GM12878 (cell line): ENCODE results near the gene PFN4. TPM values are rescaled to one million over a fixed set of nuclear protein-coding genes. Genes with fewer than 3 reads are reported as not detected.

Experiments
- ATAC-seq: fragments of 200-7000 bp; cut with Tn5 transposase; 3 replicates; pipeline ENCODE4 v1.9.1; 2020; ENCODE audit warnings: mild to moderate bottlenecking, moderate library complexity
- BruUV-seq: library from RNA; stranded (reverse); fragments of 400-500 nt; replicated peaks from 2 replicates; lab custom pipeline; 2021; lab: Mats Ljungman, UMichigan
- CTCF ChIA-PET: fragments of 300-600 bp; sonication (Branson Sonifier 250); formaldehyde crosslinking; extraction: SDS; loops from one replicate; lab custom pipeline; 2021; ENCODE audit warnings: inconsistent platforms; lab: Yijun Ruan, JAX
- POLR2A ChIA-PET: fragments of 350-600 bp; formaldehyde crosslinking; extraction: SDS; loops from one replicate; lab custom pipeline; 2021; ENCODE audit warnings: inconsistent platforms; lab: Charles Lee
- RAD21 ChIA-PET: fragments of 300-600 bp; sonication (Branson Sonifier 250); formaldehyde crosslinking; loops from one replicate; lab custom pipeline; 2023; ENCODE audit warnings: antibody characterized with exemption; ENCODE audit not compliant: unreplicated experiment; lab: Charles Lee
- SMC1A ChIA-PET: fragments of 300-600 bp; sonication (Branson Sonifier 250); formaldehyde crosslinking; loops from one replicate; lab custom pipeline; 2023; ENCODE audit not compliant: unreplicated experiment, uncharacterized antibody; lab: Charles Lee
- DNase-seq: peaks from one replicate; pipeline ENCODE4 v3.0.0-alpha.2; 2011; ENCODE audit warnings: low read depth, low spot score
- FAIRE-seq: peaks from 3 replicates; lab custom pipeline; 2011; peaks lifted over from hg19 to GRCh38; lab: Jason Lieb, UNC
- H2AFZ ChIP-seq: 2 replicates; pipeline ENCODE4 v1.6.0; 2011; ENCODE audit warnings: low read depth, low read length, control low read depth; ENCODE audit not compliant: control insufficient read depth
- H3K27ac ChIP-seq: 2 replicates; pipeline ENCODE4 v1.5.1; 2011; ENCODE audit warnings: control low read depth; ENCODE audit not compliant: control insufficient read depth, insufficient read depth
- H3K27me3 ChIP-seq, 2 experiments: replicated peaks in 1 of 2; 2 replicates each; pipeline versions ENCODE4 v1.6.0 to v1.6.1; 2011; ENCODE audit warnings: low read length in 1 of 2; ENCODE audit not compliant: control insufficient read depth in 2 of 2, insufficient read depth in 2 of 2
- H3K36me3 ChIP-seq, 2 experiments: 2 replicates each; pipeline ENCODE4 v1.5.1; 2011; ENCODE audit warnings: low read length in 1 of 2; ENCODE audit not compliant: control insufficient read depth in 2 of 2, insufficient read depth in 2 of 2
- H3K4me1 ChIP-seq: 2 replicates; pipeline ENCODE4 v1.6.1; 2011; ENCODE audit warnings: mild to moderate bottlenecking, low read length, moderate library complexity, mixed read lengths; ENCODE audit not compliant: control insufficient read depth, insufficient read depth
- H3K4me2 ChIP-seq: 2 replicates; pipeline ENCODE4 v1.6.0; 2011; ENCODE audit warnings: control low read depth; ENCODE audit not compliant: control insufficient read depth, insufficient read depth
- H3K4me3 ChIP-seq: fragments of 200-600 bp; sonication (generic); 2 replicates; pipeline ENCODE4 v1.5.1; 2016
- H3K79me2 ChIP-seq: 2 replicates; pipeline ENCODE4 v1.6.0; 2011; ENCODE audit warnings: low read length; ENCODE audit not compliant: control insufficient read depth, insufficient read depth
- H3K9ac ChIP-seq: 2 replicates; pipeline ENCODE4 v1.8.0; 2011; ENCODE audit warnings: low read length, control low read depth, mixed read lengths; ENCODE audit not compliant: control insufficient read depth, insufficient read depth
- H3K9me3 ChIP-seq: replicated peaks from 3 replicates; pipeline ENCODE4 v1.5.1; 2011; ENCODE audit warnings: mild to moderate bottlenecking, low read length; ENCODE audit not compliant: control insufficient read depth, insufficient read depth
- H4K20me1 ChIP-seq: 2 replicates; pipeline ENCODE4 v1.6.0; 2011; ENCODE audit not compliant: control insufficient read depth, insufficient read depth
- ATF2 ChIP-seq: IDR thresholded peaks from 2 replicates; pipeline ENCODE4 v1.6.1; 2012; ENCODE audit warnings: low read length, inconsistent platforms
- BACH1 ChIP-seq: fragments of 450-650 bp; IDR thresholded peaks from 2 replicates; pipeline ENCODE4 v1.6.1; 2017; ENCODE audit warnings: mild to moderate bottlenecking, borderline replicate concordance
- BHLHE40 ChIP-seq, 2 experiments: fragments of 450-650 bp in 1 of 2; IDR thresholded peaks; 2 replicates each; pipeline ENCODE4 v1.6.1; 2011 to 2017; ENCODE audit warnings: low read depth in 2 of 2, borderline replicate concordance in 1 of 2, improper control_type of control experiment in 1 of 2, low read length in 1 of 2, mild to moderate bottlenecking in 1 of 2
- EED ChIP-seq: sonication (generic); IDR thresholded peaks from 2 replicates; pipeline ENCODE4 v1.6.1; 2016; ENCODE audit warnings: antibody characterized with exemption, low read depth
- HCFC1 ChIP-seq: fragments of 150-350 bp; IDR thresholded peaks from 2 replicates; pipeline ENCODE4 v1.6.1; 2014; ENCODE audit warnings: low read length
- SREBF2 ChIP-seq: IDR thresholded peaks from 2 replicates; pipeline ENCODE4 v1.6.1; 2012; ENCODE audit warnings: mild to moderate bottlenecking, low read length
- STAT3 ChIP-seq: IDR thresholded peaks from 2 replicates; pipeline ENCODE4 v1.6.1; 2011; ENCODE audit warnings: low read depth, low read length, improper control_type of control experiment
- TCF3 ChIP-seq: IDR thresholded peaks from 2 replicates; pipeline ENCODE4 v1.6.1; 2012; ENCODE audit warnings: low read depth, mild to moderate bottlenecking, low read length, borderline replicate concordance; ENCODE audit not compliant: insufficient read depth
- WGBS: methylation state at CpG from one replicate; pipeline ENCODE4 v1.1.6; 2016; ENCODE audit warnings: low lambda C conversion rate; ENCODE audit not compliant: insufficient replicate concordance, insufficient coverage; ENCODE audit errors: missing lambda C conversion rate; 5-methylcytosine and 5-hydroxymethylcytosine counted together
- in situ Hi-C: fragments of 300-500 bp; cut with MboI; formaldehyde crosslinking; loops from 9 replicates; pipeline ENCODE4 v1.14.3; 2018; ENCODE audit warnings: mixed read lengths
- intact Hi-C: fragments of 100-400 bp; cut with micrococcal nuclease; formaldehyde crosslinking; loops from one replicate; pipeline ENCODE4 v1.14.2; 2022; ENCODE audit not compliant: unreplicated experiment
- polyA plus RNA-seq, 11 experiments: library from polyadenylated mRNA; depleted of rRNA in 4 of 11; unstranded in 6 of 11; stranded (reverse) in 5 of 11; fragments of >200 nt; fragmentation: Nextera tagmentation in 4 of 11; fragmentation: Illumina TruSeq in 1 of 11; extraction: Ambion mirVana in 4 of 11; extraction: Trizol in 1 of 11; gene quantifications; 1 replicate in 1 of 11; 2 replicates in 10 of 11; pipeline versions ENCODE4 v1.2.1 to v1.2.3, GENCODE V29; 2011 to 2016; ENCODE audit warnings: inconsistent platforms in 2 of 11, missing spikeins in 2 of 11, low read depth in 1 of 11
- total RNA-seq, 4 experiments: library from RNA; depleted of rRNA in 3 of 4; stranded (reverse); fragments of >200 nt in 3 of 4; fragmentation: Illumina TruSeq in 1 of 4; extraction: Trizol in 1 of 4; gene quantifications; 2 replicates each; pipeline versions ENCODE4 v1.2.1 to v1.2.3, GENCODE V29; 2013 to 2021

PFN4 gene
- total and polyA plus RNA-seq, 10 of the 15 experiments (the other 5 are each of a cell fraction or from before 2014, with no cell fraction given) = 0.12 to 2.1 (median 1.0) TPM

GRCh38 chr2:24077535-24077877 is 45.6 kb downstream of the PFN4 start:
- peaks cover 25% of the 10 kb centered on the region for H3K79me2 ChIP-seq
- SMC1A ChIA-PET = interaction anchor here (0.8 to 4.0 kb wide), 3 partner anchors 149 to 254 kb away, joined by 3 to 24 read pairs (median 5); partner anchors contain the start of gene ATAD2B
- POLR2A ChIA-PET = interaction anchor here (1.6 to 2.0 kb wide), 2 partner anchors 30 to 151 kb away, joined by 12 to 16 read pairs; partner anchors contain the start of genes ATAD2B and WDCP
- TF ChIP-seq TCF3 (no peak), SREBF2 (no peak), HCFC1 (no peak), ATF2 (no peak), BHLHE40 (IDR thresholded peaks at IDR 0.05; ENCODE audit: borderline replicate concordance in 1 of 2, low read depth in 2 of 2, low read length in 1 of 2) (no peak), STAT3 (no peak), EED (no peak), BACH1 (no peak)
- TF ChIP-seq, all 136 proteins: peak for 0
- Histone ChIP-seq H2AFZ (peak overlapping the region; percentile 78), H4K20me1 (no peaks in the 10 kb centered on the region), H3K36me3 (no peaks in the 10 kb centered on the region; a peak in 1 of 4 replicates), H3K27ac (no peak overlapping the region), H3K4me3 (peak overlapping the region; percentile 89), H3K9ac (peak overlapping the region; percentile 79), H3K9me3 (no peaks in the 10 kb centered on the region; the same call in 2 of the 3 replicates), H3K4me2 (peak overlapping the region; percentile 87), H3K4me1 (peaks cover 9% of the 10 kb centered on the region), H3K27me3 (no peaks in the 10 kb centered on the region)
- DNase-seq (no peak), FAIRE-seq (no peak), ATAC-seq (no peak)
- no TSS peak for BruUV-seq
- in situ Hi-C loops = no loop called here
- intact Hi-C loops = loop anchor here (2.0 kb wide), 1 partner anchor 151 kb away; the partner anchor contains the start of gene ATAD2B
- ChIA-PET CTCF (interaction anchor here (2.0 to 3.8 kb wide), 2 partner anchors 151 to 253 kb away, joined by 13 to 34 read pairs; partner anchors contain the start of gene ATAD2B), RAD21 (interaction anchor here (1.0 to 2.6 kb wide), 4 partner anchors 108 to 252 kb away, joined by 3 to 45 read pairs (median 10); partner anchors contain the start of gene ATAD2B)
- WGBS = 33% methylated on average over 9 of the region's 9 CpGs
